IPS-20b (cell line): ENCODE results near the gene KRTAP4-9.
"Not testable (repeated sequence)": the region's sequence is repeated elsewhere in the genome, so short reads cannot be mapped to it uniquely, and the experiment has no call there.

Experiments
- H3K27ac ChIP-seq: one replicate; pipeline ENCODE4 v1.5.1; 2013; ENCODE audit warnings: low read length
- H3K27me3 ChIP-seq: 2 replicates; pipeline ENCODE4 v1.6.1; 2013; ENCODE audit warnings: mild to moderate bottlenecking, low read length, inconsistent platforms; ENCODE audit not compliant: insufficient read depth
- H3K36me3 ChIP-seq: 2 replicates; pipeline ENCODE4 v1.6.1; 2013; ENCODE audit warnings: low read depth, mild to moderate bottlenecking, inconsistent platforms, low read length, moderate library complexity; ENCODE audit not compliant: insufficient read depth
- H3K4me1 ChIP-seq: 2 replicates; pipeline ENCODE4 v1.6.1; 2013; ENCODE audit warnings: mild to moderate bottlenecking, control low read depth, inconsistent platforms, low read length, moderate library complexity; ENCODE audit not compliant: insufficient read depth
- H3K4me3 ChIP-seq: 2 replicates; pipeline ENCODE4 v1.5.1; 2013; ENCODE audit warnings: mild to moderate bottlenecking, low read length, inconsistent platforms
- H3K9ac ChIP-seq: 2 replicates; pipeline ENCODE4 v1.6.1; 2013; ENCODE audit warnings: low read depth, mild to moderate bottlenecking, inconsistent platforms, low read length, moderate library complexity
- H3K9me3 ChIP-seq: 2 replicates; pipeline ENCODE4 v1.6.1; 2013; ENCODE audit warnings: mild to moderate bottlenecking, low read depth, low read length, inconsistent platforms; ENCODE audit not compliant: insufficient read depth

KRTAP4-9 gene

GRCh38 chr17:41141361-41141760 is 36.2 kb downstream of the KRTAP4-9 start:
- Histone ChIP-seq H3K9me3 (peaks cover 18% of the 10 kb centered on the region), H3K4me1 (no peaks in the 10 kb centered on the region), H3K27ac (no peak overlapping the region), H3K9ac (no peak overlapping the region), H3K36me3 (no peaks in the 10 kb centered on the region), H3K4me3 (no peak overlapping the region), H3K27me3 (no peaks in the 10 kb centered on the region)

GRCh38 chr17:41144846-41145245 is 39.7 kb downstream of the KRTAP4-9 start:
- H3K9ac ChIP-seq: no peak overlapping the region
- H3K27ac ChIP-seq: no peak overlapping the region
- H3K27me3 ChIP-seq: no peaks in the 10 kb centered on the region
- H3K9me3 ChIP-seq: peaks cover 14% of the 10 kb centered on the region
- H3K4me1 ChIP-seq: no peaks in the 10 kb centered on the region
- no peaks in the 10 kb centered on the region for H3K36me3 ChIP-seq
- H3K4me3 ChIP-seq: no peak overlapping the region

DNA sequence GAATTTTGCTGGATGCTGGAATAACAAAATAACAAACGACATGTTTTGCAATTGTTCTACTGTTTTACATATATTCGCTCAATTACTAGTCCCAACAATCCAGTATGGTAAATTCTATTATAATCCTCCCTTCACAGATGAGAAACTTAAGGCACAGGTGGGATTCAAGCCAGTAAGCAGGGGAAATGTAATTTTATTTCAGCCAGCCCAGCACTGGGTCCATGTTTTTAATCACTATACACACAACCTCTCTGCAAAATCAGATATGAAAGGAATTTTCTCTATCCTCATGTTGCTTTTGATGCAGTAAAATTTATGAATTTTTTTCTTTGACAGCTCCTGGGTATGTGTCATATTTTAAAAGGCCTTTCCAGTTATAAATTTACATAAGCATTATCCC is 40.1 kb downstream of the KRTAP4-9 start:
- Histone ChIP-seq H3K9ac (no peak overlapping the region), H3K27ac (no peak overlapping the region), H3K9me3 (peaks cover 14% of the 10 kb centered on the region), H3K4me3 (no peak overlapping the region), H3K27me3 (no peaks in the 10 kb centered on the region), H3K36me3 (no peaks in the 10 kb centered on the region), H3K4me1 (no peaks in the 10 kb centered on the region)

DNA sequence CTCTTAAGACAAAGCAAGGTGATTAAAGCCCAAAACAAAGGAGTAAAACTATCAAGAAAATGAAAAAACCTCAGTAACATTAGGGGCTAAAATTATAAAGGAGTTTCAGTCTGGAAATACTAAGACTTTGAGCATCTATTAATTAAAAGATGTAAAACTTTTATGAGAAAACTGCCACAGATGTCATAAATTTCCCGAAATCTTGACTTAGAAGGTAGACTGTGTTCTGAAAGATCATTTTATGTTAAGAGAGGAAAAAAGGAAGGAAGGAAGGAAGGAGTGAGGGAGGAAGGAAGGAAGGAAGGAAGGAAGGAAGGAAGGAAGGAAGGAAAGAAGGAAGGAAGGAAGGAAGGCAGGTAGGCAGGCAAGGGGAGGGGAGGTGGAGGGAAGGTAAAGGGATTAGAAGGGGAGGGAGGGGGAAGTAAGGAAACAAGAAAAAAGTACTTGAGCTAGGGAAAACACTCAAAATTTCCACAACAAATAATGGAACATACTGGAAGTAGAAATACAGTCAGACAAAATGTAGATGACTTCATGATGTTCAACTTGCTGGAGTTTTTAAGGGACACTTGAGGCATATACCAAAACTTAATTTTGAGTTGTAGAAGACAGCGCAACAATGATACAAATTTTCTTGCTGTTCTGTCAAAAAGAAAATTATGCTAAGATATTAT is 42.5 kb downstream of the KRTAP4-9 start:
- H3K4me1 ChIP-seq: no peaks in the 10 kb centered on the region
- H3K9me3 ChIP-seq: peaks cover 14% of the 10 kb centered on the region
- H3K27me3 ChIP-seq: no peaks in the 10 kb centered on the region
- H3K4me3 ChIP-seq: no peak overlapping the region
- no peak overlapping the region for H3K27ac ChIP-seq
- H3K36me3 ChIP-seq: no peaks in the 10 kb centered on the region
- no peak overlapping the region for H3K9ac ChIP-seq

DNA sequence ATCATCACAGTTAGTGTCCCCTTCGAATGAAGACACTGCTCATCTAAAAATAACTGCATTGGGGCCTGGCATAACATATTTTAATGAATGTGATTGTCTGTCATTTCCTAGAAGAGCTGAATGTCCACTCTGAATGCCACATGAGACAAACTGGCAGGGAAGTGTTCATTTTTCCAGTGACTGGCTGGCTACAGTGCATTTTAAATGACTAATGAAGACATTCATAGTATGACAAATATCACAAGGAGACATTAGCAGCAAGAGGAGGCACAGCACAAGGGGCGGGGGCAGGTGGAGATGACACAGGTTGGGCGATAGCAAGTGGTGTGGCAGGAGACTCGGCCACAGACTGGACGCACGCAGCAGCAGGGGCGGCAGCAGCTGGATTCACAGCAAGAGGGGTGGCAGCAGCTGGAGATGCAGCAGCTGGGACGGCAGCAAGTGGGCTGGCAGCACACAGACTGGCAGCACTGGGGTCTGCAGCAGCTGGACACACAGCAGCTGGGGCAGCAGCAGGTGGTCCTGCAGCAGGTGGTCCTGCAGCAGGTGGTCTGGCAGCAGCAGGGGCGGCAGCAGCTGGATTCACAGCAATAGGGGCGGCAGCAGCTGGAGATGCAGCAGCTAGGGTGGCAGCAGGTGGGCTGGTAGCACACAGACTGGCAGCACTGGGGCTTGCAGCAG is 43.9 kb downstream of the KRTAP4-9 start:
- H3K27me3 ChIP-seq, H3K4me1 ChIP-seq, H3K4me3 ChIP-seq, H3K9ac ChIP-seq, H3K27ac ChIP-seq, H3K36me3 ChIP-seq, H3K9me3 ChIP-seq: not testable (repeated sequence)

DNA sequence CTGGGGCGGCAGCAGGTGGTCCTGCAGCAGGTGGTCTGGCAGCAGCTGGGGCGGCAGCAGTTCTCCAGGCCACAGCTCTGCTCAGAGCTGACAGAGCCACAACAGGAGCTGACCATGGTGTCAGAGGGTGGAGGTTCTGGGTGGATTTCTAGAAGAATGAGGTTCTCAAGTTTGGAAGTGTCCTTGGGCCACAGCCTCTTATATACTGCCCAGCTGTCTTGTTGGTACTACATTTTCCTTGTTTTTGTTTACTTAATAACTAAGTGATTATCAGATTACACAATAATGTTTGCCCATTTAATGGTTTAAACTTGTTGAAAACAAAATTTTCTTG is 44.4 kb downstream of the KRTAP4-9 start, which contains the start of gene KRTAP4-5:
Gene KRTAP4-5, minus strand, starts transcription at position 174 of the 334 bp plus-strand sequence. Its CDS starts 58 bp downstream, at position 116.
- Histone ChIP-seq H3K27me3 (no peaks in the 10 kb centered on the region), H3K9me3 (no peaks in the 10 kb centered on the region), H3K4me1 (no peaks in the 10 kb centered on the region), H3K4me3 (no peak within 1 kb of the TSS), H3K36me3 (no peaks in the 10 kb centered on the region), H3K27ac (no peak within 1 kb of the TSS), H3K9ac (no peak within 1 kb of the TSS)

GRCh38 chr17:41150026-41150425 is 44.8 kb downstream of the KRTAP4-9 start:
- Histone ChIP-seq H3K4me1 (no peaks in the 10 kb centered on the region), H3K36me3 (no peaks in the 10 kb centered on the region), H3K9ac (no peak overlapping the region), H3K9me3 (no peaks in the 10 kb centered on the region), H3K27ac (no peak overlapping the region), H3K27me3 (no peaks in the 10 kb centered on the region), H3K4me3 (no peak overlapping the region)

DNA sequence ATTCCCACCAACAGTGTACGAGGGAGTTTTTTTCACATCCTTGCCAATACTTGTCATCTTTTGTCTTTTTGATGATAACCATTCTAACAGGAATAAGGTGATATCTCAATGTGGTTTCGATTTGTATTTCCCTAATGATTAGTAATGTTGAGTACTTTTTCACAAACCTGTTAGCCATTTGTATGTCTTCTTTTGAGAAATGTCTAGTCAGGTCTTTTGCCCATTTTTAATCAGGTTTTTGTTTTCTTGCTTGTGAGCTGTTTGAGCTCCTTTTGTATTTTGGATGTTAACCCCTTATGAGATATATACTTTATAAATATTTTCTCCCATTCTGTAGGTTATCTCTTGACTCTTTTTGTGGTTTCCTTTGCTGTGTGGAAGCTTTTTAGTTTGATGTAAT is 46.3 kb downstream of the KRTAP4-9 start:
- H3K36me3 ChIP-seq: no peaks in the 10 kb centered on the region
- H3K4me3 ChIP-seq: no peak overlapping the region
- no peaks in the 10 kb centered on the region for H3K27me3 ChIP-seq
- no peaks in the 10 kb centered on the region for H3K4me1 ChIP-seq
- no peak overlapping the region for H3K9ac ChIP-seq
- no peaks in the 10 kb centered on the region for H3K9me3 ChIP-seq
- no peak overlapping the region for H3K27ac ChIP-seq

DNA sequence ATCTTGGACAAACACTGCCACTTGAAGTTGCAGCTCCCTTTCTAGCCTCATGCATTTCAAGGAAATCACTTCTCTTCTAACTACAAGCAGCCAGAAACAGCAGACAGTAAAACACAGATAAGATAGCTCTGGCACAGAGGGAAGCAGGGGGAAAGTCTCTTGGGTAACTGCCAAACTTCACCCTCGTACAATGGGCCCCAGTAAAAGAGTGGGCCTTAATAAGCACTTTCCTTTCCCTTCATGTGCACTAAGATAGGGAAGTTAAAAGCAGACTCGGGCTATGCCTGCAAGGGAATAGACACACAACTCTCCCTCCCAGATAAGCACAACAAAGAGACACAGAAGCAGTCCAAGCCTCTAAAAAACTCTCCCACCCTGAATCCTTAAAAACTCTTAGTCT is 48.7 kb downstream of the KRTAP4-9 start:
- no peaks in the 10 kb centered on the region for H3K9me3 ChIP-seq
- no peak overlapping the region for H3K27ac ChIP-seq
- H3K27me3 ChIP-seq: no peaks in the 10 kb centered on the region
- no peaks in the 10 kb centered on the region for H3K36me3 ChIP-seq
- H3K9ac ChIP-seq: no peak overlapping the region
- H3K4me3 ChIP-seq: no peak overlapping the region
- no peaks in the 10 kb centered on the region for H3K4me1 ChIP-seq
